ENCODE data around the gene NFATC1. TPM values are rescaled to one million over a fixed set of nuclear protein-coding genes. Genes with fewer than 3 reads are reported as not detected.

Gene NFATC1
- total RNA-seq, 1 donor from 2014 or later, result 16.6 TPM

DNA sequence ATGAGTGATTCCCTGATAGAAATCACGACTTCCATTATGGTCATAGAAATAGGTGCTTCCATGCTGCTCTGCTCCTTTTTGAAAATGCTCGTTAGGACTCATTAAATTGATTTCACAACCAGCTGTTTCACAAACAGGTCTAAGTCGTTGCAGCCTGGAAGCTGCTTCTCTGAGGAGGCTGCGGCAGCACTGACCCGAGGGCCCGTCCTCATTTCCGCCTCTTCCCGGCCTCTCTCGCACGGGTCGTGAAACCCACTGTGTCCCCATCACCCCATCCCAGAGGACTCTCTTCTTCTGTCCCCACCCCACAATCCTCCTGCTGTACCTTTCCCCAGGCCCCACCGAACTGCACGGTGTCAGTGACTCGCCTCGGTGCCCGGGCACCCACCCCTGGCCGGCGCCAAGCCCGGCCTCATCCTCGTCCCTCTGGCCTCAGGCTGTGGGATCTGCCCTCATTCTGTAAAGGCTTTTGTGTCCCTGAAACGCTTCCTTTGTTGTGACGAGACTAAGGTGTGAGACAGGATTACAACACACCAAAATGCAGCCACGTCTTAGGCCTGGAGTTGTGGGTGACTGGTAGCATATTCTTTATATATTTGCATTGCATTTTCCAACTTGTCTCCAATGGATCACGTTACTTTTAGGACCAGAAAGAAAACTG lies 171.2 kb downstream of the NFATC1 start:
- H3K9me3 ChIP-seq, result no peaks in the 10 kb centered on the region
- ATAC-seq (no peak), DNase-seq (peak; percentile 38)
- no peaks in the 10 kb centered on the region for H3K4me1 ChIP-seq
- no peak overlapping the region for H3K4me3 ChIP-seq
- intact Hi-C loops (cut with DNase I), result no loop called here
- TF ChIP-seq CTCF (IDR thresholded peaks at IDR 0.05), result no peak
- no peak overlapping the region for H3K27ac ChIP-seq
- no peaks in the 10 kb centered on the region for H3K36me3 ChIP-seq
- peaks cover 10% of the 10 kb centered on the region for H3K27me3 ChIP-seq

GRCh38 chr18:79567481-79568147 lies 171.9 kb downstream of the NFATC1 start:
- TF ChIP-seq CTCF (IDR thresholded peaks at IDR 0.05), result no peak
- peaks cover 10% of the 10 kb centered on the region for H3K27me3 ChIP-seq
- no peak overlapping the region for H3K27ac ChIP-seq
- no peaks in the 10 kb centered on the region for H3K9me3 ChIP-seq
- H3K36me3 ChIP-seq, result no peaks in the 10 kb centered on the region
- H3K4me1 ChIP-seq, result no peaks in the 10 kb centered on the region
- ATAC-seq (peak; percentile 41), DNase-seq (peak; percentile 55)
- intact Hi-C loops (cut with DNase I), result no loop called here
- no peak overlapping the region for H3K4me3 ChIP-seq

DNA sequence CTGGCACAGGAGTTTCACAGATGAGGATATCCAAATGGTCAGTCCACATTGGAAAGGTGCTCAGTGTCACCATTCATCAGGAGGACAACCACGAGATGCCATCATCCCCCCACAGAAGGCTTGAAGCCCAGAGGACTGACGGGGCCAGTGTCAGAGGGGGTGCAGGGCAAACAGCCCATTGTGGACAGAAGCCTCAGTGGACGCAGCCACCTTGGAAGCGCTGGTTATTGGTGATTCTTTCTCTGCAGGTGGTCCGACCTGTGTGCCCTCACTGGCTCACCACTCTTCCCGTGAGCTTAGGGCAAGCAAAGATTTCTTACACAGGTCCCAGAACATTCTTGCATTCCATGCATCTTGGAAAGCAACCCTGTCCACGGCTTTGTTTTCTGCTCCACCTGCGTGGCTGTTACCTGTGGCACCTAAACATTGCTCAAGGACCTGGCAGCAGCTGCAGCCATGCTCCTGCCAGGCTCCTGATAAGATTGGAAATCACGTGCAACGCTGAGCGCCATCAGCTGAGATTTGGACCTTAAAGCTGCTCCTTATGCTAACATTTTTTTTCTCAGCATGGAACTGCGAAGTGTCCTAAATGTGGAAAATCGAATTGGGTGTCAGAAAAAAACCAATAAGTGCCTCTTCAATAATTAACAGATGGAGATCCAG lies 172.9 kb downstream of the NFATC1 start:
- peak; percentile 42 for DNase-seq
- H3K4me1 ChIP-seq, result no peaks in the 10 kb centered on the region
- intact Hi-C loops (cut with DNase I), result no loop called here
- TF ChIP-seq CTCF (IDR thresholded peaks at IDR 0.05), result no peak
- H3K9me3 ChIP-seq, result peaks cover 9% of the 10 kb centered on the region
- ATAC-seq, result no peak
- H3K4me3 ChIP-seq, result no peak overlapping the region
- no peak overlapping the region for H3K27ac ChIP-seq
- H3K27me3 ChIP-seq, result peaks cover 10% of the 10 kb centered on the region
- H3K36me3 ChIP-seq, result no peaks in the 10 kb centered on the region

GRCh38 chr18:79569720-79570119 lies 174.0 kb downstream of the NFATC1 start:
- H3K4me1 ChIP-seq, result no peaks in the 10 kb centered on the region
- TF ChIP-seq CTCF (IDR thresholded peaks at IDR 0.05), result no peak
- H3K27me3 ChIP-seq, result peaks cover 10% of the 10 kb centered on the region
- peaks cover 11% of the 10 kb centered on the region for H3K9me3 ChIP-seq
- ATAC-seq (no peak), DNase-seq (no peak)
- no peak overlapping the region for H3K27ac ChIP-seq
- intact Hi-C loops (cut with DNase I), result no loop called here
- no peak overlapping the region for H3K4me3 ChIP-seq
- no peaks in the 10 kb centered on the region for H3K36me3 ChIP-seq

- no peak overlapping the region for H3K27ac ChIP-seq
- ATAC-seq (no peak), DNase-seq (no peak)
- intact Hi-C loops (cut with DNase I), result no loop called here
- H3K4me1 ChIP-seq, result no peaks in the 10 kb centered on the region
- H3K36me3 ChIP-seq, result no peaks in the 10 kb centered on the region
- TF ChIP-seq CTCF (IDR thresholded peaks at IDR 0.05), result no peak
- H3K9me3 ChIP-seq, result peaks cover 11% of the 10 kb centered on the region
- H3K4me3 ChIP-seq, result no peak overlapping the region
- H3K27me3 ChIP-seq, result peaks cover 10% of the 10 kb centered on the region
These were observed 174.8 kb downstream of the NFATC1 start for GRCh38 chr18:79570266-79571201.
